SK-N-SH treated with all-trans-retinoic acid at 6 μM for 48 hours (cell line): Measurements from ENCODE around the gene SBF2.

Experiments used
- ATAC-seq: fragments of 200-7000 bp; cut with Tn5 transposase; 3 replicates; pipeline ENCODE4 v1.9.1; 2020; ENCODE audit warnings: mild to moderate bottlenecking, moderate library complexity
- BACH2 ChIP-seq: fragments of 250-450 bp; sonication (Bioruptor Pico); IDR thresholded peaks from 2 replicates; pipeline ENCODE4 v1.9.0; 2021; ENCODE audit warnings: mild to moderate bottlenecking, borderline replicate concordance
- CSDC2 ChIP-seq: fragments of 250-450 bp; sonication (Bioruptor Pico); IDR thresholded peaks from 2 replicates; pipeline ENCODE4 v1.5.0; 2020; ENCODE audit warnings: mild to moderate bottlenecking, moderate library complexity
- ISL1 ChIP-seq: fragments of 250-450 bp; sonication (Bioruptor Pico); IDR thresholded peaks from 2 replicates; pipeline ENCODE4 v2.1.2; 2022; ENCODE audit warnings: mild to moderate bottlenecking, moderate library complexity
- PPARA ChIP-seq: fragments of 250-450 bp; sonication (Bioruptor Pico); IDR thresholded peaks from 2 replicates; pipeline ENCODE4 v1.5.0; 2020; ENCODE audit warnings: mild to moderate bottlenecking, borderline replicate concordance
- RARB ChIP-seq: fragments of 250-450 bp; sonication (Bioruptor Pico); IDR thresholded peaks from 2 replicates; pipeline ENCODE4 v1.8.0; 2021; ENCODE audit warnings: mild to moderate bottlenecking, moderate library complexity
- TCF4 ChIP-seq: fragments of 250-450 bp; sonication (Bioruptor Pico); IDR thresholded peaks from 2 replicates; pipeline ENCODE4 v1.8.0; 2021; ENCODE audit warnings: mild to moderate bottlenecking, moderate library complexity, borderline replicate concordance
- ZC3H10 ChIP-seq: fragments of 250-450 bp; sonication (Bioruptor Pico); IDR thresholded peaks from 2 replicates; pipeline ENCODE4 v1.5.1; 2021; ENCODE audit warnings: mild to moderate bottlenecking, moderate library complexity
- ZFP3 ChIP-seq: fragments of 250-450 bp; sonication (Bioruptor Pico); IDR thresholded peaks from 2 replicates; pipeline ENCODE4 v1.5.0; 2020; ENCODE audit warnings: mild to moderate bottlenecking, moderate library complexity
- ZNF565 ChIP-seq: fragments of 450-650 bp; formaldehyde crosslinking; conservative IDR thresholded peaks from 2 replicates; pipeline ENCODE4 v1.5.0; 2020; ENCODE audit warnings: low read depth, mild to moderate bottlenecking, moderate library complexity
- ZNF70 ChIP-seq: fragments of 450-650 bp; formaldehyde crosslinking; IDR thresholded peaks from 2 replicates; pipeline ENCODE4 v1.5.0; 2020; ENCODE audit warnings: mild to moderate bottlenecking, moderate library complexity
- TF ChIP-seq, protein P1 (sequence below): fragments of 250-450 bp; sonication (Bioruptor Pico); IDR thresholded peaks from 2 replicates; pipeline ENCODE4 v1.5.1; 2021; ENCODE audit warnings: mild to moderate bottlenecking, moderate library complexity
- TF ChIP-seq, protein P2 (sequence below): fragments of 250-450 bp; sonication (Bioruptor Pico); IDR thresholded peaks from 2 replicates; pipeline ENCODE4 v1.8.0; 2021; ENCODE audit warnings: low read depth, mild to moderate bottlenecking, moderate library complexity, borderline replicate concordance
- TF ChIP-seq, protein P3 (sequence below): fragments of 250-450 bp; sonication (Bioruptor Pico); IDR thresholded peaks from 2 replicates; pipeline ENCODE4 v1.5.1; 2020; ENCODE audit warnings: low read depth, mild to moderate bottlenecking, moderate library complexity
- TF ChIP-seq, protein P4 (sequence below): fragments of 250-450 bp; sonication (Bioruptor Pico); IDR thresholded peaks from 2 replicates; pipeline ENCODE4 v1.8.0; 2020; ENCODE audit warnings: mild to moderate bottlenecking, moderate library complexity, borderline replicate concordance
- TF ChIP-seq, protein P5 (sequence below): fragments of 250-450 bp; sonication (Bioruptor Pico); IDR thresholded peaks from 2 replicates; pipeline ENCODE4 v1.5.0; 2020; ENCODE audit warnings: mild to moderate bottlenecking, moderate library complexity

The SBF2 gene

DNA sequence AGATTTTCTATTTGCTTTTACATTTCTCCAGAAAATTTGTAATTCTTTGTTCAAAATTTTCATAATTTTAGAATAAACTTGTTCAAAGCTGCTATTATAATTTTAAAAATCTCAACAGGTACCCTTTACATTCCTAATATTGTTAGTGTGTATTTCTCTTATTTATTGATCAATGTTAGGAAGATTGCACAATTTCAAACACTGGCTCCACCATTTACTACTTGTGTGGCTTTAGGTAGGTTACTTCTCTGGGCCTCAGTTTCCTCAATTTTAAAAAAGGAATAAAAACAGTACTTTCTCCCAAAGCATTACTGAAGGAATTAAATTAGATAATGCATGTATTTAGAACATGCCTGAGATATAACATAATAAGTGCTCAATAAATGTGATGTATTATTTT, 180.2 kb downstream of the SBF2 start:
- no peak for ATAC-seq
- TF ChIP-seq, protein P1, sequence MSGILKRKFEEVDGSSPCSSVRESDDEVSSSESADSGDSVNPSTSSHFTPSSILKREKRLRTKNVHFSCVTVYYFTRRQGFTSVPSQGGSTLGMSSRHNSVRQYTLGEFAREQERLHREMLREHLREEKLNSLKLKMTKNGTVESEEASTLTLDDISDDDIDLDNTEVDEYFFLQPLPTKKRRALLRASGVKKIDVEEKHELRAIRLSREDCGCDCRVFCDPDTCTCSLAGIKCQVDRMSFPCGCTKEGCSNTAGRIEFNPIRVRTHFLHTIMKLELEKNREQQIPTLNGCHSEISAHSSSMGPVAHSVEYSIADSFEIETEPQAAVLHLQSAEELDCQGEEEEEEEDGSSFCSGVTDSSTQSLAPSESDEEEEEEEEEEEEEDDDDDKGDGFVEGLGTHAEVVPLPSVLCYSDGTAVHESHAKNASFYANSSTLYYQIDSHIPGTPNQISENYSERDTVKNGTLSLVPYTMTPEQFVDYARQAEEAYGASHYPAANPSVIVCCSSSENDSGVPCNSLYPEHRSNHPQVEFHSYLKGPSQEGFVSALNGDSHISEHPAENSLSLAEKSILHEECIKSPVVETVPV (CRISPR knock-in tag) = no peak
- TF ChIP-seq ZNF70 (no peak), ZC3H10 (CRISPR knock-in tag) (no peak), CSDC2 (CRISPR knock-in tag) (no peak), TCF4 (no peak), ZFP3 (CRISPR knock-in tag) (no peak)
- TF ChIP-seq, protein P2, sequence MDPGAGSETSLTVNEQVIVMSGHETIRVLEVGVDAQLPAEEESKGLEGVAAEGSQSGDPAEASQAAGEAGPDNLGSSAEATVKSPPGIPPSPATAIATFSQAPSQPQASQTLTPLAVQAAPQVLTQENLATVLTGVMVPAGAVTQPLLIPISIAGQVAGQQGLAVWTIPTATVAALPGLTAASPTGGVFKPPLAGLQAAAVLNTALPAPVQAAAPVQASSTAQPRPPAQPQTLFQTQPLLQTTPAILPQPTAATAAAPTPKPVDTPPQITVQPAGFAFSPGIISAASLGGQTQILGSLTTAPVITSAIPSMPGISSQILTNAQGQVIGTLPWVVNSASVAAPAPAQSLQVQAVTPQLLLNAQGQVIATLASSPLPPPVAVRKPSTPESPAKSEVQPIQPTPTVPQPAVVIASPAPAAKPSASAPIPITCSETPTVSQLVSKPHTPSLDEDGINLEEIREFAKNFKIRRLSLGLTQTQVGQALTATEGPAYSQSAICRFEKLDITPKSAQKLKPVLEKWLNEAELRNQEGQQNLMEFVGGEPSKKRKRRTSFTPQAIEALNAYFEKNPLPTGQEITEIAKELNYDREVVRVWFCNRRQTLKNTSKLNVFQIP (CRISPR knock-in tag) = no peak

DNA sequence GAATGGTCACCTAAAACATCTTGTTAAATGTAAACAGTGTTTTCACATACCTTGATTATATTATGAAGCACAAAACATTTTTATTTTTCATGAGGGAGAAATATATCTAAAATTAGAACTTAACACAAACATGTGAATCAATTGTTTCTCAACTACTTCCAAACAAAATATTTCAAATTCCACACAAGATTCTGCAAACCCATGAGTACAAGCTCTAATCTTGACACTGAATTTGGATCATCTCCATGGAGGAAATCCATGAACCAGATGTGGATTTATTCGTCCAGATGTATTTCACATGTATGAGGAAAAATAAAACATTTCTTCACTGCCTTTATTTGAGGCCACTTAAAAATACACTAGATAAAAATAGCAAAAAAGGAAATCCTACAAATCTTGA, 184.2 kb downstream of the SBF2 start:
- no peak for TF ChIP-seq RARB (CRISPR knock-in tag)
- no peak for TF ChIP-seq TCF4
- TF ChIP-seq ISL1 (CRISPR knock-in tag) = no peak
- ATAC-seq = no peak

DNA sequence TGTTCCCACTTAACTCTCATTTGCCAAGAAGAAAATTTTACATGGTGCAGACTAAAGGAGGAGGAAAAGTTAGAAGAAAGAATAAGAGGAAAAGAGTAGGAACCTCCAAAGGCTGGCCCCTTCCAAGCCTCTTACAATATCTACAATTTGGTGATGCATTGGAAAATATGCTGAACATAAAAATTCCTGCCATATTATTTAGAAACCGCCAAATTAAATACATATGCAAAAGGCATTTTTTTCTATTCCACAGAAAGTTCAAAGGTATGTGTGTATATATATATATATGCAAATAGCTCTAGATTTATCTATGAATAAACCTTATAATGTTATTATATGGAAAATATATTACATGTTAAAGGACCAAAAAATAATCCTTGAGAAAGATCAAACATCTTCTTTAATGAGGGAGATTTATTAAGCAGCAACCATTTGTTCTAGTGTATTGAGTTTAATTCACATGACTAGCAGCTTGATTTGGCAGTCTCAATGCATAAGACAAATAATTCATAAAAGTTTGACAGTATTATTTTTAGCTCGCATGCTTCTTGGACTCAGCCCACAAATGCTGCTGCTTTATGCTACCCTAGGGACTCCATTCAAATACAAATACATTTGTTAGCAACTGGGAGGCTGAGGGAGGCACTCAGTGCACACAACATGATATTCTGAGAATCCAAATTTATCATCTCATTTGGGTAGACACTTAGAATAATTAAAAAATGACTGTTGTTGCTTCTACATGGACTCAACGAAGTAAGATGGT, 184.9 kb downstream of the SBF2 start:
- TF ChIP-seq, protein P3, sequence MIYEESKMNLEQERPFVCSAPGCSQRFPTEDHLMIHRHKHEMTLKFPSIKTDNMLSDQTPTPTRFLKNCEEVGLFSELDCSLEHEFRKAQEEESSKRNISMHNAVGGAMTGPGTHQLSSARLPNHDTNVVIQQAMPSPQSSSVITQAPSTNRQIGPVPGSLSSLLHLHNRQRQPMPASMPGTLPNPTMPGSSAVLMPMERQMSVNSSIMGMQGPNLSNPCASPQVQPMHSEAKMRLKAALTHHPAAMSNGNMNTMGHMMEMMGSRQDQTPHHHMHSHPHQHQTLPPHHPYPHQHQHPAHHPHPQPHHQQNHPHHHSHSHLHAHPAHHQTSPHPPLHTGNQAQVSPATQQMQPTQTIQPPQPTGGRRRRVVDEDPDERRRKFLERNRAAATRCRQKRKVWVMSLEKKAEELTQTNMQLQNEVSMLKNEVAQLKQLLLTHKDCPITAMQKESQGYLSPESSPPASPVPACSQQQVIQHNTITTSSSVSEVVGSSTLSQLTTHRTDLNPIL = no peak
- TF ChIP-seq ZNF70 = no peak
- TF ChIP-seq ZFP3 (CRISPR knock-in tag) = no peak
- TF ChIP-seq, protein P1 (CRISPR knock-in tag) = no peak
- ATAC-seq = no peak

DNA sequence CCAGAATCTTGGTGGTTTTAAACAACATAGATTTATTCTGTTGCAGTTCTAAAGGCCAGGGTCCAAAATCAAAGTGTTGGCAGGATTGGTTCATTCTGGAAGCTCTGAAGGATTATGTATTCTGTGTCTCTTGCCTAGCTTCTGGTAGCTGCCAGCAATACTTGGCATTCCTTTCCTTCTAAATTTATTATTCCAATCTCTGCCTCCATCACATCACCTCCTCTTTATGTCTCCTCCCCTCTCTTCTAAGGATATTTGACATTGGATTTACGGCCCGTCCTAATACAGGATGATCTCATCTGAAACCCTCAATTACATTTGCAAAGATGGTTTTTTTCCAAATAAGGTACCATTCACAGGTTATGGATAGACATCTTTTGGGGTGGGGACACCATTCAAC, 186.5 kb downstream of the SBF2 start:
- TF ChIP-seq ISL1 (CRISPR knock-in tag) (peak; percentile 75), BACH2 (CRISPR knock-in tag) (no peak), PPARA (CRISPR knock-in tag) (no peak), ZNF565 (CRISPR knock-in tag) (no peak), RARB (CRISPR knock-in tag) (no peak), TCF4 (no peak)
- TF ChIP-seq, protein P3 = peak; percentile 71; the same call in 1 of the 2 replicates
- TF ChIP-seq, protein P4, sequence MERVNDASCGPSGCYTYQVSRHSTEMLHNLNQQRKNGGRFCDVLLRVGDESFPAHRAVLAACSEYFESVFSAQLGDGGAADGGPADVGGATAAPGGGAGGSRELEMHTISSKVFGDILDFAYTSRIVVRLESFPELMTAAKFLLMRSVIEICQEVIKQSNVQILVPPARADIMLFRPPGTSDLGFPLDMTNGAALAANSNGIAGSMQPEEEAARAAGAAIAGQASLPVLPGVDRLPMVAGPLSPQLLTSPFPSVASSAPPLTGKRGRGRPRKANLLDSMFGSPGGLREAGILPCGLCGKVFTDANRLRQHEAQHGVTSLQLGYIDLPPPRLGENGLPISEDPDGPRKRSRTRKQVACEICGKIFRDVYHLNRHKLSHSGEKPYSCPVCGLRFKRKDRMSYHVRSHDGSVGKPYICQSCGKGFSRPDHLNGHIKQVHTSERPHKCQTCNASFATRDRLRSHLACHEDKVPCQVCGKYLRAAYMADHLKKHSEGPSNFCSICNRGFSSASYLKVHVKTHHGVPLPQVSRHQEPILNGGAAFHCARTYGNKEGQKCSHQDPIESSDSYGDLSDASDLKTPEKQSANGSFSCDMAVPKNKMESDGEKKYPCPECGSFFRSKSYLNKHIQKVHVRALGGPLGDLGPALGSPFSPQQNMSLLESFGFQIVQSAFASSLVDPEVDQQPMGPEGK (CRISPR knock-in tag) = no peak
- TF ChIP-seq, protein P5, sequence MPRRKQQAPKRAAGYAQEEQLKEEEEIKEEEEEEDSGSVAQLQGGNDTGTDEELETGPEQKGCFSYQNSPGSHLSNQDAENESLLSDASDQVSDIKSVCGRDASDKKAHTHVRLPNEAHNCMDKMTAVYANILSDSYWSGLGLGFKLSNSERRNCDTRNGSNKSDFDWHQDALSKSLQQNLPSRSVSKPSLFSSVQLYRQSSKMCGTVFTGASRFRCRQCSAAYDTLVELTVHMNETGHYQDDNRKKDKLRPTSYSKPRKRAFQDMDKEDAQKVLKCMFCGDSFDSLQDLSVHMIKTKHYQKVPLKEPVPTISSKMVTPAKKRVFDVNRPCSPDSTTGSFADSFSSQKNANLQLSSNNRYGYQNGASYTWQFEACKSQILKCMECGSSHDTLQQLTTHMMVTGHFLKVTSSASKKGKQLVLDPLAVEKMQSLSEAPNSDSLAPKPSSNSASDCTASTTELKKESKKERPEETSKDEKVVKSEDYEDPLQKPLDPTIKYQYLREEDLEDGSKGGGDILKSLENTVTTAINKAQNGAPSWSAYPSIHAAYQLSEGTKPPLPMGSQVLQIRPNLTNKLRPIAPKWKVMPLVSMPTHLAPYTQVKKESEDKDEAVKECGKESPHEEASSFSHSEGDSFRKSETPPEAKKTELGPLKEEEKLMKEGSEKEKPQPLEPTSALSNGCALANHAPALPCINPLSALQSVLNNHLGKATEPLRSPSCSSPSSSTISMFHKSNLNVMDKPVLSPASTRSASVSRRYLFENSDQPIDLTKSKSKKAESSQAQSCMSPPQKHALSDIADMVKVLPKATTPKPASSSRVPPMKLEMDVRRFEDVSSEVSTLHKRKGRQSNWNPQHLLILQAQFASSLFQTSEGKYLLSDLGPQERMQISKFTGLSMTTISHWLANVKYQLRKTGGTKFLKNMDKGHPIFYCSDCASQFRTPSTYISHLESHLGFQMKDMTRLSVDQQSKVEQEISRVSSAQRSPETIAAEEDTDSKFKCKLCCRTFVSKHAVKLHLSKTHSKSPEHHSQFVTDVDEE (CRISPR knock-in tag) = no peak
- TF ChIP-seq, all 23 proteins: peak for 2
- no peak for ATAC-seq
